Renal cortical epithelial cell (primary cell): Measurements from ENCODE around the gene UBE2L5. TPM values are rescaled to one million over a fixed set of nuclear protein-coding genes. Genes with fewer than 3 reads are reported as not detected.

Source experiments
- DNase-seq: peaks from one replicate; pipeline ENCODE4 v3.0.0-alpha.2; 2011; ENCODE audit warnings: low read depth
- total RNA-seq: library from RNA; depleted of rRNA; stranded (reverse); fragments of >200 nt; gene quantifications from 2 replicates; pipeline ENCODE4 v1.2.3, GENCODE V29; 2014

UBE2L5 gene
- total RNA-seq, 1 donor from 2014 or later = not detected

DNA sequence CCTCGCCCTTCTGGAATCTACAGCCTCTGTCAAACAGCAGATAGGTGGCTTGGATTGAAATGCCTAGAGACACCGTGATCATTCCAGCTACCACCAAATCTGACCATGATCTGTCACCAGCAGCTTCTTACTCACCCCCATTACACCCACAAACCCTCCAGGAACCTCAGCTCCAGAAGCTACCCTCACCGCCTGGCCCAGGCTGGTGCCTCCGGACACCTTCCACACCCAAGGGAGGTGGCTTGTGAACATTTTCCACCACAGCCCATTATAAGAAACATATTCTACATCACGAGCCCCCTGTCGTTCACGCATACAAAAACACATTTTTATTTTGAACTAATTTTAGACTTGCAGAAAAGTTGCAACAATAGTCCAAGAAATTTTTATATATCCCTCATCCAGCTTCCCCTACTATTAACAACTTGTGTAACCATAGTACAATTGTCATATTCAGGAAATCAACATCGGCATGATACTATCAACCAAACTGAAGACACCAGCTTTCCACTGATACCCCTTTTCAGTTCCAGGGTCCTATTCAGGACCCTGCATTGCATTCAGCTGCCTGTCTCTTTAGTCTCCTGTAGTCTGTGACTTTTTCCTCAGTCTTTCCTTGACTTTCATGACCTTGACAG, 15.4 kb upstream of the UBE2L5 start:
- DNase-seq = no peak

DNA sequence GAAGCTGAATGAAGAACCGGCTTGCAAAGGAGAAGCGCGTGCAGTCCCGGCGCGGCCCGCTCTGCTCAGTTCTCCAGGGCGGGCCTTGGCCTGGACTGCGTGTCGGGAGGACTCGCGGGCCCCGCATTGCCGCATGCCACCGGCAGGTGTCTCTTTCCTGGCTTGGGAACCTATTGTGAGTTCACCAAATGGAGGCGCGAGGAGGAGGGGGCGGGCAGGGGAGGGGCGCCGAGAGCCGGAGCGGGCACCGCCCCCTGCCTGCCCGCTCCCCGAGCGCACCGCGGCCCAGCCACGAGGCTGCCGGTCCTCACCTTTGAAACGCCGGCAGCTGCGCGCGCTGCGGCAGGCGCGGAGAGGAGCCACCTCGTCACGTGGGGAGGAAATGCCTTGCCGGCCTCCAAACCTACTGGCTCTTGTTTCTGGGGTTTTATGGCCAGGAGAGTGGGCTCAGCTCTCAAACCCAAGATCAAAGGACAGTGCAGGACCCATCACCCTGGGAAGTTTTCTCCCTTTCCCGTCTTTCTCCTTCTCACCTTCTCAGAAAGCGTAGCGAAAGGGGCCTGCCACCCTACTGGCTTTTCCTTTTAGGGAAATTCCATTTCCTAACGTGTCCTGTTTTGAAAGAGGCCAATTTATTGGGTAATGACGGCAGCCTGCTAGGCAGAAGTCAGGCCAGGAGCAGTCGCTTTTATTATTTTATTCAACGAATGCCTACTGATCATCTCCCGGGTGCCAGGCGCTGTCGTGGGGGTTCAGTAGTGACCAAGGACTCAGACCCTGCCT, 13.8 kb upstream of the UBE2L5 start:
- DNase-seq = peak; percentile 70

DNA sequence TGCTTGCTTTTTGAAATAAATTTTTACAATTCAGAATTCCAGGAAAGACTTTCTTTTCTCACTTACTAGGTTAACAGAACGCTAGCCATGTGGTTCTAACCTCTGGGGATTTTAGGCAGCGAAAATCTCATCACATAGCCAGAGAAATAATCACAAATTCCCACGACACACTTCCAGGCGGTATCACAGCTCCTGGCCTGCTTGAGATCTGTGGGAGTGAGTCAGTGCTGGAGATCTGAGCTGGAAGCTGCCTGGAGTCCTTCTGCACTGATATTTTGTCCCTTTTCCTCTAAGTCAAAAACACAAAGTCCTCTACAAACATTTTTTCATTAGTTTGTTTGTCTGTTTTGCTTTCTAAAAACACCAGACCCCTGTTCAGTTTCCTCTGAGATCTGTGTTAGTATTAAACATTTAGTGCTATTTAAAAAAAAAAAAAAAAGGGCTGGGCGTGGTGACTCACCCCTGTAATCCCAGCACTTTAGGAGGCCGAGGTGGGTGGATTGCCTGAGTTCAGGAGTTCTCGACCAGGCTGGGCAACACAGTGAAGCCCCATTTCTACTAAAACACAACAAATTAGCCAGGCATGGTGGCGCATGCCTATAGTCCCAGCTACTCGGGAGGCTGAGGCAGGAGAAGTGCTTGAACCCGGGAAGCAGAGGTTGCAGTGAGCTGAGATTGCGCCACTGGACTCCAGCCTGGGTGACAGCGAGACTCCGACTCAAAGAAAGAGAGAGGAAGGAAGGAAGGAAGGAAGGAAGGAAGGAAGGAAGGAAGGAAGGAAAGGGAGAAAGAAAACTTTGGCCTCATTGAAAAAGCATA, 12.2 kb upstream of the UBE2L5 start:
- DNase-seq = peak; percentile 67

DNA sequence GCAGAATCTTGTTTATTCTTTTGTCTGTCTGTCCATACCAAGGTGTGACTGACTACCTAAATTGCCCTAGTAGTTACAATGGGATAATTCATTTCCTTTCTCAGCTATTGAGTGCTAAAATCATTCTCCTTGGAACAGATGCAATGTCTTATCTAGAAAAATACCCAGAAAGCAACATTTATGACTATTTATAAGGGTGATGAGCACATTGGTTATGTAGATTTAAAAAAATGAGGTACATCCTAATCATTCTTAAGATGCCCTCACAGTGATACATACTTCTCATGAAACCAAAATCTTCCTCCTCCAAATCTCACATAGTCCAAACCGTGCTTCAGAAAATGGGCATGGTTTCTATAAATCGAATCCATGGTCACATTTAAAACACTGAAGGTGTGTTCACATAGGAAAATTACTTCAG, 11.6 kb upstream of the UBE2L5 start:
- DNase-seq = no peak

DNA sequence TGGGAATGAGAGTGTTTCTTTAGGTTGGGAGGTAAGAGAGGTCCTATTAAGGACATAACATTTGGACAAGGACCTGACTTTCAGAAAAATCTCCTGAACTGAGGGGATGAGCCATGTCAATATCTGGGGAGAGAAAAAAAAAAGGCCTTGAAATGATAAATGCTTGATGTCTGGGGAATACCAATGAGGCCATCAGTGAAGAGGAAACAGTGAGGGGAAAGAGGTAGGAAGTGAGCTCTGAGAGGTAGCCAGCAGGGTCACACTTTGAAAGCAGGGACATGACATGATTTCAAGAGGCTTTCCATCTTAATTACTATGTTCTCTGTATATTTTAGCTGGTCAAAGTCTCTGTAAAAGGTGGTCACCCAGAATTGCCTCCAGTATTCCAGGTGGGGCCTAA, 9.9 kb upstream of the UBE2L5 start:
- DNase-seq = no peak

DNA sequence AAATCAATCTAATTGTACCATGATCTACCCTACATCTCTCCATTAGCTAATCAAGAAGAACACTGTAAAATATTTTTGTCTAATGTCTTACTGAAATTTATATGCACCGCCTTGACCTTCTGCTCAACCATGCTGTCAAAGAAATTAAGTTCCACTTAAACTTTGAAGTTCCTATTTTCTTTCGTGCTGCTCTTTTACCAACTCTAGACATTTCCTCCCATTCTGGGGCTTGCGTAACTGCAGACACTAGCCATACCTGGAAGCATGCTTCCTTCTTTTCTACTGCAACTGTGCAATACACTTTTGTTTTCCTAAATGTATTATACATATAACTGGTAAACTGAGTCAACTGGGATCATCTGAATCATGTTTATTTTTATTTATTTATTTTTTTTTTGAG, 8.5 kb upstream of the UBE2L5 start:
- no peak for DNase-seq

DNA sequence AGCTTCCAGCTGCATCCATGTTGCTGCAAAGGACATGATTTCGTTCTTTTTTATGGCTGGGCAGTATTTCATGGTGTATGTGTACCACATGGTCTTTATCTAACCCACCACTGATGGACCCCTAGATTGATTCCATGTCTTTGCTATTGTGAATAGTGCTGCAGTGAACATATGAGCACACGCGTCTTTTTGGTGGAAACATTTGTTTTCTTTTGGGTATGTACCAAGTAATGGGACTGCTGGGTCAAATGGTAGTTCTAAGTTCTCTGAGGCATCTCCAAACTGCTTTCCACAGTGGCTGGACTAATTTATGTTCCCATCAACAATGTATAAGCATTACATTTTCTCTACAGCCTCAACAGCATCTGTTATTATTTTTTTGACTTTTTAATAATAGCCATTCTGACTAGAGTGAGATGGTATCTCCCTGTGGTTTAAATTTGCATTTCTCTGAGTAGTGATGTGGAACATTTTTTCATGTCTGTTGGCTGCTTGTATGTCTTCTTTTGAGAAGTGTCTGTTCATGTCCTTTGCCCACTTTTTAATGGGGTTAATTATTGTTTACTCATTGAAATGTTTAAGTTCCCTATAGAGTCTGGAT, 6.8 kb upstream of the UBE2L5 start:
- DNase-seq = no peak

DNA sequence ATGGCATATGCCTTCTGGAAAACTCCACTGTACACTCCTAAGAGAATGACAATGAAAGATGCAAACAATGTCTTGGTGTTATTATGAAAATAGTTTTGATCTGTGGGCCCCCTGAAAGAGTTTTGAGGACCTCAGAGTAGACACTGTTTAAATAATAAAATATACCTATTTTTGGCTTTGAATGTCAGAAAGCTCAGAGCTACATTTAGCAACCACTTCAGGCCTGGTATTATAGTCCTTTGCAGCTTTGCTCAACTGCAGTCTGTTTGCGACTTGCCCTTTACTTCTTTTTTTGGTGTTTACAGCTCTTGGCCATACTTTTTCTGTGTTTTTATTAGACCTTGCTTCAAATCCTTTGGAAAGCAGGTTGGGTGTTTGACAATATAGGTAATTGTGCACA, 5.8 kb upstream of the UBE2L5 start:
- DNase-seq = no peak

DNA sequence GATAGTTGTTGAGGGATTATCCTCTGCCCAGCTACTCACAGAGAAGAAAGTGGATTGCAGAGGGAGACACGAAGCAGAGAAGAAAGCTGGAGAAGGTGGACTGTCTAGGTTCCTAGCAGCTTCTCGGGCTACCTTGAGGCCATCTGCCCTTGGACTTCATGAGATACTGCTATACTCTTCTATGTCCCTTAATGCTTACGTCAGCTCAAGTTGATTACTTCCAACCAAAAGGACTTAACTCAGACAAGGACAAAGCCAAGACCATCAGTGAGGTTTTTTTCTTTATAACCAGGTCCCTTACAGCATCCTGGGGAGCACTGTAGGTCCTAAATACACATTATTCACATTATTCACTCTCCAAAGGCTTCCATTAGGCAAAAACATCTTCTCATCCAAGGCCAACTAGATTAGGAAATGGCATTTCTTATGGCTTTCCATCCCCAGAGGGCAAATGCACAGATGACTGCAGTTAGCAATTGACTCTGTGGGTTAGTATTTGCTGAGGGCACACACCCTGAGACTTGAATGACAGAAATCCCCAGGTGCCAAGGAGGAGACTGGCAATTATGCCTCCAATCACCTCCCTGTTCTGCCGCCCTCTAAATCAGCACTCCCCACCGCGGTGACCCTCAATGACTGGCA, 4.1 kb upstream of the UBE2L5 start:
- peak; percentile 67 for DNase-seq

DNA sequence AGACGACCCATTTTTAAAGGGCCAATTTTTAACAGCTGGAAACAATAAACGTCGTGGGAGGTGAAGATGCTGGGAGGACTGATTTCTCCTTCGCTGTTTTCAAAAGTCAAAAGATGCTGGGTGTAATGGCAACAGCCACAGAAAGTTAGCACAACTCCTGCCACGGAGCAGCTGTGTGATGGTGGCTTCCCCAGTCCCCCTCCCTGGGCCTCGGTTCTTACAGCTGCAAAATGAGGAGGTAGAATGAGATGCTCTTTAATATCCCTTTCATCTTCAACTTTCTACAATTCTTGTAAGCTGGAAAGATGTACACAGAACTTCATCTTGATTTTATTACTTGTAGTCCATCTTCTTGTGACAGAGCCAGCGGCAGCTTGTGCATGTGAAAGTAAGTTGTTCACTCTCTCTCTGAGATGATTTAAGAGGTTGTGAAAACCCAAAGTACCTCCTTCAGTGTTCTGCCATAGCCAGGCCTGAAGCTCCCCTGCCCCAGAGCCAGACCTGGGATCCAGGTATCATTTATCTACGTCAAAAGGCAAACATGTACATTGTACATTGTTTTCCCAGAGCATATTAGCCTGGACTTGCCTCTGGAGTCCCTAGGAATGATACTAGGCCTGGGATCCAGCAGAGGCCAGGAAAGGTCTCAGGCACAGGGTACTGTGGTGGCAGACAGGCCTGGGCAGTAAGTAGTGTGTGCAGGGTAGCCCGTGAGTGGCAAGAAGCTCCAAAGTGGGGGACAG, 3.4 kb upstream of the UBE2L5 start:
- no peak for DNase-seq

DNA sequence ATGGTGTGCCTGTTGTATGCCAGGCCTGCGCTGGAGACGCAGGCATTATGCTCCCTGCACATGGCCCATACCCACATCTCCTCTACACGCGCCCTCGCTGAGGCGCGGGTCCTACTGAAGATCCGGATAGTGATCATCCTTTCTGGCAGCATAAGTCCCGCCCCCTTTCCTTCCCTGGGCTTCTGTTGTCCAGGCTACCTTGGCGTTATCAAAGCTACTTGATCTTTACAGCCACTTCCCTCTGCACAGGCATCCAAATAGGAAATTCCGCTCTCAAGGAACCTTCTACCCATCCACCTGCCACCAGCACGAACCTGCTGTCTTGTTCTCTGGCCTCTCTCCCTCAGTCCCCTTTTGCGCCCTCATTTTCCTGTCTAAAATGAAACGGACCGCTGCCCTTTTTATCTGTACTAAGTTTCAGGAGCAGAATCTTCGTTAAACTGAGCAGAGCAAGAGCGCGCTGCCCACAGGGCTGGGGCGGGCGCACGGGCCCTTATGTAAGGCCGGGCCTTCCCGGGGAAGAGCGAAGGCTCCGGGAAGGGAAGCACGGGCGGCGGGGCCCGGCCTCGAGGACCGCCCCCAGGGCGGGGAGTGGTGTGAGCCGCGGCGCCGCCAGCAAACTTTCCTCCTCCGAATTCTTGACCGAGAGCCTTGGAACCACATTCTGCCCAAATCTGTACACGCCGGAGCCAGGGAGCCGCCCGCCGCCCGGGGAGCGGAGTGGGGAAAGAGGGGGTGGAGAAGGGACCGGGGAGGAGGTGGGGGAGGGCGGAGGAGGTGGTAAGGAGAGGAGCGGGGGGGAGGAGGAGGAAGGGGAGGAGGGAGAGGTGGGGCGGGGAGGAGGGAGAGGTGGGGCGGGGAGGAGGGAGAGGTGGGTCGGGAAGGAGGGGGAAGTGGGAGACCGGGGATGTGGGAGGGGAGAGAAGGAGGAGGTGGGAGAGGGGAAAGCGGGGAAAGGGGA, 920 bp upstream of the UBE2L5 start:
- peak; percentile 49 for DNase-seq

DNA sequence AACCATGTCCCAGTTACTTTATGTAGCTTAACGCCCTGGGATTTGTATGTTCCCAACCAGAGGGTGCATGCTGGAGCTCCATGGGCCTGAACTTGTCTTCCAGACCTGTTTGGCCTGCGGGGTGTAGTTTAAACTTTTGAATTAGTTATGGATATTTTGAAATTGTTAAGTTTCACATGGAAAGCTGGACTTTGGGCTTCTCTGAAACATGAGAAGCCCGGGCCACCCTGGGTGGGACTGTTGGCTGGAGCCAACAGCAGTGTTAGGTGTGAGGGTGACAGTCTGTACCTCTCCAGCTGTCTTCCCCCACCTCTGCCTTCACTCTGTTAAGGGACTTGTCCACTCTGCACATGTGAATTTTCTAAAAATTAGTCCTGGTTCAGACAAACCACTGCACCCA, 1.6 kb downstream of the UBE2L5 start:
- no peak for DNase-seq

DNA sequence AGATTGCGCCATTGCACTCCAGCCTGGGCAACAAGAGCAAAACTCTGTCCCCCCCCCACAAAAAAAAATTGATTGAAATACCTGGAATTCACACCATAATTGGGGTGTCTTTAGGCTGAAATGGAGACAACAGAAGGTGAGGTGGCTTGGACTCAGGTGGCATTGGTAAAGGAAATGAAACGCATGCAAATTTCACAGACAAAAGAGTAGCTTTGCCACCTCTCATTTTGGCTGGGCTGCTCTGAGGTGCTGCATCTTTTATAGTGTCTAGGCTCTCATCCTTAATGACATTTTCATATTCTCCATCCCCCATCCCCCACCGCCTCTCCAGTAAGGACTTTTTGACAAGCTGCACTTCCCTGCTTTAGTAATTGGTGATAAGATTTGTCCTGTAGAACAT, 6.9 kb downstream of the UBE2L5 start:
- no peak for DNase-seq

DNA sequence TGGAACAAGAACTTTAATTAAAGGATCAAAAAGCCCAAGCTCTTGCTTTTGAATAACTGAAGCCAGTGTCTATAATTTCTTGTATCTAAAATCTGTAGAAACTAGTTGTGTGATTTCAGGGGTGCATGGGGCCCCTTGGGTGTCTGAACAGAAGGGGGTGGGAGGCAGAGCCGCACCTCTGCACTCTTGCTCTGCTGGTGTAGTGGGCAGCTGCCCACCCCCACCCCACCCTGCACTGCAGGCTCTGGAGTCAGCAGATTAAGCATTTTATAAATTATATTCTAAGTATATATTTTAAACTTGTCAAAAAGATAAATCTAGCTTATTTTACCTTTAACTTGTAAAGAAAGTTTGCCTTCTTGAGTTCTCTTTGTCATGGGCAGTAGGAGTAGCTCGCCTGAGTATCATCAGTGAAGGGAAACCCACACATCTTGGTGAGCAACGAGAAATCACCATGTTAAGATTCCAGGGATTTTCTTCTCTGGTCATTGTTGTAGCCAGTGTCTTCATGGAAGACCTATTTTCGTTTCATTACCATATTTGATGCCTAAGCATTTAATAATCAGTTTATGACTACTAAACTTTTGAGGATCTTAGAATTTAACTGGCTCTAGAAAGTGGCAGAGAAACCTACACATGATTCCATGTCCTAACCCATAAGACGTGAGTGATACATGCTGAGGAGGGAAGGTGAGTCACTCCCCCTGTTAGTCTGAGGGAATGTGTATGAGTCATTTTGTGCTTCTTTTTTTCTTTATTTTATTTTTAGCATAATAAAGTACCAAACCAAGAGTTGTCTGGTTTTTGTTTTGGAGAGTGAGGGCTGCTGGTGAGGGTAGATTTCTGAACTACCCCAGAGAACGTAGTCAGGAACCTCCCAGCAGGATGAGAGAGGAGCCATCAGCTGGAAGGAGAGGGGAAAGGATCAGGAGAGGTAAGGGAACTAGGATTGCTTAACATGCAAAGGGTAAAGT, 7.7 kb downstream of the UBE2L5 start:
- peak; percentile 96 for DNase-seq

DNA sequence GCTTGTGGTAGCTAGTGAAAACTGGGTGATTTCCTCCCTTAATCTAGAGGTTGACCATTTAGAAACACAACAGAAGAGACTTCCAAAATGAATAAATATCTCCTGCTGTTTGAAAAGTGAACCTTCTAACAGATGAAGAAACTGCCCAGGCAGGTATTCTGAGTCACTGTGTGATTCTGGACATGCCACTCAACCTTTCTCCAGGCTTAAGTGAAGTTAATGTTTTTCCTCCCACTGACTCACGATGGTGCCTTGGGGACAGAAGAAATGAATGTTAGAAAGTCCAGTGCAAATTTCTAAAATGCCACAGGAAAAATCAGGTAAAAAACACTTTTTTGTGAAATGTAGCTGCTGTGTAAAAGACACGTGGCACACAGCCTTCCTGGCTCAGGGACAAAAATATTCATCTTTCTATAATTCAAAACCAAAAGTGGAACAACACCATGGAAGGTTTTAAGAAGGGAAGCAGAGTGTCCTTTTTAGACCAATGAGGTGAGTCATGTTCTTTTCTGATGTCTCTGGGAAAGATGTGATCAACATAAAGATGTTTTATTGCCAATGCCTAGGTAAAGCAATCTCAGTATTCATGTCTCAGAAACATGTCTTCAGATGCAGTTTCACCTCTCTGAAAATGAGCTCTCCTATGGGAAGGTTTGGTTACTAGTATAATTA, 9.1 kb downstream of the UBE2L5 start:
- peak; percentile 93 for DNase-seq

DNA sequence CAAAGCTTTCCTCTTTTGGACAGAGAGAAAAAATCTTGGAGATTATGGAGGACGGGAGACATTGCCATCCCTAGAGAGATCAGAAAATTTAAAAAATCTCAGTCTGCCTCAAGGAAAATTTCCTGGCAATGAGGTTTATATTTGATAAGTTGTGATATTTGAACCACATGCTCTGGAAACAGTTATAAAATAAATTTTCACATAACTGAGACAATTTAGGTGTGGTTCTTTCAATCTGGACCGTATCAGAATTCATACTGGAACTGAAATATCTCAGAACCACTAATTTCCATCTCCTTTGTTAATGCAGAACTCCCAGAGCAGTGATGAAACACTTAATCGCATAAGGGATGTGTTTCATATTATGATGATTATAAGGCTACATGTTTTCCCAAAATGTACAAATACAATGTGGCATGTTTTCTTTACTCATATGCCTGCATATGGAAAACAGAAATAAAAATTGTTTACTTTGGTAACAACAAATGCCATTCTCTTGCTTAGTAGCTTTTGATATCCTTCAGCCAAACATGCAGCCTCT, 13.7 kb downstream of the UBE2L5 start:
- no peak for DNase-seq

DNA sequence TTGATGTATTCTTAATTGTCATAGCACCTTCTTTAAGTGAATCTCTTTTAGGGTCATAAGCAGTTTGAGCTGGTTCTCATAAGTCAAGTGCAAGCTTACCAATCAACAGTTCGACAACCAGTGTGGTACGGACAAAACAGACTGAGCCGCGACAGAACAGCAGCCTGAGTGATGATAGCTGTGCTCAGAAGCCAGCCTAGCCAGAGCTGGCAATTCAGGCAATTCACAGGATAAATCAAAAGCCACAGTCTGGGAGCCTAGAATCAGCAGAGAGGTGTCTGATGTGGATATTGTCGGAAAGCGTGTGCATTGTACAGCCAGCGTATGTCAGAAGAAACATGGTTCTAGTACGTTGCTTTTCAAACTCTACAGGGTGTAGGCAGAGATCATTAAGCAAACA, 14.9 kb downstream of the UBE2L5 start:
- DNase-seq = no peak

DNA sequence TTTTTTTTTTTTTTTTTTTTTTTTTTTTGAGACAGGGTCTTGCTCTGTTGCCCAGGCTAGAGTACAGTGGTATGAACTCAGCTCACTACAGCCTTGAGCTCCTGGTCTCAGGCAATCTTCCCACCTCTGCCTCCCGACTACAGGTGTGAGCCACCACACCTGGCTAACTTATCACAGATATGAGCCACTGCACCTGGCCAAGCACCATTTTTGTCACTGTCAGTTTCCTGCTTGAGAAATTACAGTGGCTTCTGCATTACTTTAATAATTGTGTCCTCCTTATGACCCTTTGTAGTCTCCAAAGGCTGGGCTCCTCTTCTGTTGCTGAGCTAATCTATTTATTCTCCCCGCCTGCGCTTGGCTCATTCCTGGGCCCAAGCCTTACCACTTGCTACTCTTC, 16.0 kb downstream of the UBE2L5 start:
- no peak for DNase-seq
